ENCODE results near the gene ANKRD37. TPM values are rescaled to one million over a fixed set of nuclear protein-coding genes. Genes with fewer than 3 reads are reported as not detected.

Gene ANKRD37
- total RNA-seq, 1 donor from 2014 or later, result 3.6 TPM

DNA sequence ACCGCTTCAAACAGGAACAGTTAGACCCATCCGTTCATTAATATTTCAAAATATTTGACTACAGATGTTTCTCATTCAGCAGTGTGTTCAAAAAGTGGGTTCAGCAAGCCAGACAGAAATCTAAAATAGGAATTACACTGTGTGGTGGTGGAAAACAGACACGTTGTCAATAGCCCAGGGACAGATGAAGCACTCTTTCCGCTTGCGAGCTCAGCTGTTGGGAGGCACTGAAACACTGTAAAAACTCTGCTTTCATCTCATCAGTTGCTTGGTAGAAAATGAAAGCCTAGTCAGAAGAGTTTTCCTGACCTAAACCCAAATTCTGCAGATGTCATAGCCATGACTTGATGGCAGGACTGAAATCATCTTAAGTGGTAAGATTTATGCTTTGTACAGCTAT is 39.4 kb upstream of the ANKRD37 start:
- H3K27me3 Mint-ChIP-seq, result no peaks in the 10 kb centered on the region
- H3K36me3 Mint-ChIP-seq, result peaks cover 10% of the 10 kb centered on the region
- H3K9me3 Mint-ChIP-seq, result no peaks in the 10 kb centered on the region
- H3K27ac Mint-ChIP-seq, result no peak overlapping the region
- no peak for DNase-seq (ENCODE audit: extremely low spot score, unreplicated experiment)
- H3K4me1 Mint-ChIP-seq (ENCODE audit: unreplicated experiment), result peaks cover 6% of the 10 kb centered on the region
- no peak overlapping the region for H3K4me3 Mint-ChIP-seq
- TF ChIP-seq CTCF (conservative IDR thresholded peaks at IDR 0.05), result no peak

GRCh38 chr4:185357733-185358440 is 38.8 kb upstream of the ANKRD37 start:
- H3K27me3 Mint-ChIP-seq, result no peaks in the 10 kb centered on the region
- H3K4me3 Mint-ChIP-seq, result no peak overlapping the region
- no peaks in the 10 kb centered on the region for H3K4me1 Mint-ChIP-seq (ENCODE audit: unreplicated experiment)
- no peak for TF ChIP-seq CTCF (conservative IDR thresholded peaks at IDR 0.05)
- DNase-seq (ENCODE audit: extremely low spot score, unreplicated experiment), result no peak
- no peaks in the 10 kb centered on the region for H3K9me3 Mint-ChIP-seq
- H3K36me3 Mint-ChIP-seq, result peaks cover 5% of the 10 kb centered on the region
- no peak overlapping the region for H3K27ac Mint-ChIP-seq

DNA sequence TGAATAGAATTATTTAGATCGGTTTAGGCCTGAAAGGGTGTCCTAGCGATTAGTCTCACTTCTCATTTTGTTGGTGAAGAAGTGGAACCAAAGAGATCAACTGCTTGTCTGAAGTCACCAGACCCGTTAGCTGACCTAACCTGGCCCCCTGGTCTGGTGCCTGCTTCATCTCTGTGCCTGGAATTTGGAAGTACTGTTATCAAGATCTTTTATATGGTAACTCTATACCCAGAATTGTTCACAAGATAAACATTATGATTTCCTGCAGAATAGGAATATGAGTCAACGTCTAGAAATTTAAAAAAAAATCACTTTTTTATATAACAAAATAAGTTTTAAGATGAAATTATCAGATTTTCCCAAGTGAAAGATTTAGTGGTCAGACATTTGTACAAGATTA is 38.1 kb upstream of the ANKRD37 start:
- no peak for DNase-seq (ENCODE audit: extremely low spot score, unreplicated experiment)
- H3K4me3 Mint-ChIP-seq, result no peak overlapping the region
- H3K27ac Mint-ChIP-seq, result no peak overlapping the region
- no peaks in the 10 kb centered on the region for H3K4me1 Mint-ChIP-seq (ENCODE audit: unreplicated experiment)
- peaks cover under 1% of the 10 kb centered on the region for H3K36me3 Mint-ChIP-seq
- TF ChIP-seq CTCF (conservative IDR thresholded peaks at IDR 0.05), result no peak
- no peaks in the 10 kb centered on the region for H3K27me3 Mint-ChIP-seq
- H3K9me3 Mint-ChIP-seq, result no peaks in the 10 kb centered on the region

DNA sequence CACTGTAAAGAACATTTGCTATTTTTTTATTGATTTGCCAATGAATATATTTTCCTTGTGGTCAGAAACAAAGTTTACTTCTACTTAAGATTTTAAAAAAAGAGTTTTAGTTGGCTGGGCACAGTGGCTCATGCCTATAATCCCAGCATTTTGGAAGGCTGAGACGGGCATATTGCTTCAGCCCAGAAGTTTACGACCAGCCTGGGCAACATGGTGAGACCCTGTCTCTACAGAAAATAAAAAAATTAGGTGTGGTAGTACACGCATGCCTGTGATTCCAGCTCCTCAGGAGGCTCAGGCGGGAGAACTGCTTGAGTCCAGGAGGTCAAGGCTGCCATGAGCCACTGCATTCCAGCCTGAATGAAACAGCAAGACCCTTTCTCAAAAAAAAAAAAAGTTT is 37.7 kb upstream of the ANKRD37 start:
- DNase-seq (ENCODE audit: extremely low spot score, unreplicated experiment), result no peak
- Mint-ChIP-seq H3K27me3 (no peaks in the 10 kb centered on the region), H3K27ac (no peak overlapping the region), H3K9me3 (no peaks in the 10 kb centered on the region), H3K4me3 (no peak overlapping the region), H3K36me3 (no peaks in the 10 kb centered on the region), H3K4me1 (ENCODE audit: unreplicated experiment) (no peaks in the 10 kb centered on the region)
- no peak for TF ChIP-seq CTCF (conservative IDR thresholded peaks at IDR 0.05)

DNA sequence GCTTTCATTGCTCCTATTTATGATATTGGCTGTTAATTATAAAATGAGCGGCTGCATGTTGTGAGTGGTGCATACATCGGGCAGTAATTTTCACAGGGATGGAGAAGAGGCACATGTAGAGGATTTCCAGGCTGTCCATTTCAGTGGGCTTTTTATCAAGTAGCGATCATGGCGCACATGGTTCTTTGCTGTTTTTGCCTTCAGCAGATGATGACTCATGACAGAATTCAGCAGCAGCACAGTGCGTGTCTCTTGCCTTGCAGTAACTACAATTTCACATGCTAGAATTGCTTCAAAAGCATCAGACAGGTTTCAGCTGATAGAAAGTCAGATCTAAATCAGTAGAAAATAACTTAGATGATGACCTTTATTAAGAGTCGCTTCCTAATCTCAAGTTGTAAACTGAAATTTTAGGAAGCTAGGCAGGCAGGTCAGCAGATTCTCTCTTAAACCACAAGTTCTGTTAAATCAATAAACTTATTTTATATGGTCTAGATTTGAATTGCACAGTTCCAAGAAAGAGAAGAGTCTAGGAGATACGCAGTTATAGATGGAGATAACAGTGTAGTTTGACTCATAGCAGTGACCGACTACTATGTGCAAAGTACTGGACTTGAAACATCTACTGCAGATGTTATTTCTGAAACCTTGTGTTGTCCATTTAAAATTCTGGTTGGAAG is 36.7 kb upstream of the ANKRD37 start:
- H3K4me3 Mint-ChIP-seq, result no peak overlapping the region
- no peaks in the 10 kb centered on the region for H3K36me3 Mint-ChIP-seq
- no peaks in the 10 kb centered on the region for H3K9me3 Mint-ChIP-seq
- H3K27ac Mint-ChIP-seq, result no peak overlapping the region
- no peaks in the 10 kb centered on the region for H3K27me3 Mint-ChIP-seq
- no peak for TF ChIP-seq CTCF (conservative IDR thresholded peaks at IDR 0.05)
- no peak for DNase-seq (ENCODE audit: extremely low spot score, unreplicated experiment)
- no peaks in the 10 kb centered on the region for H3K4me1 Mint-ChIP-seq (ENCODE audit: unreplicated experiment)

Data from type B pancreatic cell (in vitro differentiated cells).